Mesodermal cell (in vitro differentiated cells): Measurements from ENCODE around the gene FUT4.

Source experiments
- H3K27ac ChIP-seq: 2 replicates; pipeline ENCODE4 v1.7.0; 2013; ENCODE audit warnings: mild to moderate bottlenecking, low read depth, low read length, moderate library complexity; ENCODE audit not compliant: severe bottlenecking
- H3K36me3 ChIP-seq: 2 replicates; pipeline ENCODE4 v1.7.1; 2013; ENCODE audit warnings: mild to moderate bottlenecking, low read length, moderate library complexity; ENCODE audit not compliant: control insufficient read depth, insufficient read depth
- H3K4me1 ChIP-seq: one replicate; pipeline ENCODE4 v1.7.1; 2013; ENCODE audit warnings: mild to moderate bottlenecking, low read length; ENCODE audit not compliant: insufficient read depth, control insufficient read depth, poor library complexity, severe bottlenecking
- H3K4me3 ChIP-seq: 2 replicates; pipeline ENCODE4 v1.7.0; 2013; ENCODE audit warnings: low read length, control low read depth, mild to moderate bottlenecking; ENCODE audit not compliant: insufficient read depth, poor library complexity, severe bottlenecking; ENCODE audit errors: extremely low read depth
- H3K9me3 ChIP-seq: 2 replicates; pipeline ENCODE4 v1.7.1; 2013; ENCODE audit warnings: mild to moderate bottlenecking, low read length, moderate library complexity; ENCODE audit not compliant: control insufficient read depth
- WGBS, 2 experiments: methylation state at CpG; one replicate each; pipeline ENCODE4 v1.1.5; 2013; ENCODE audit warnings: missing lambda C conversion rate in 2 of 2; ENCODE audit not compliant: insufficient coverage in 2 of 2; 5-methylcytosine and 5-hydroxymethylcytosine counted together

Gene FUT4

DNA sequence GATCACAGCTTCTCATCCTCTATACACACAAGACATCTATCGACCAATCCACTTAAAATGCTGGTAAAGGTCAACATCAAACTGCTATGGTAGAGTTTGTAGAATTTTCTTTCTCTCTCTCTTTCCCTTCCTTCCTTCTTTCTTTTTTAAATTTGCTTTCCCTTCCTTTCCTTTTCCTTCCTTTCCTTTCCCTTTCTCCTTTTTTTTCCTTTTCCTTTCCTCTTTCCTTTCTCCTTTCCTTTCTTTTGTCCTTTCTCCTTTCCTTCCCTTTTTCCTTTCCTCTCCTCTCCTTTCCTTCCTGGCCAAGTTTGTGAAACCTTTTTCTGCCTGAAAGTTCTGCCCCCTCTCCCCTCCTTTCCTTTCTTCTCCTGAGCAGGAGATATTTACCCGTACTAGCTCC, 28.3 kb upstream of the FUT4 start:
- Histone ChIP-seq H3K4me3 (no peak overlapping the region), H3K4me1 (peaks cover 4% of the 10 kb centered on the region), H3K9me3 (no peaks in the 10 kb centered on the region), H3K36me3 (no peaks in the 10 kb centered on the region), H3K27ac (no peak overlapping the region)
- 76% methylated on average over 2 of the region's 2 CpGs; no CpG with 5 or more reads in 1 of the 2 experiments for WGBS, 2 experiments

DNA sequence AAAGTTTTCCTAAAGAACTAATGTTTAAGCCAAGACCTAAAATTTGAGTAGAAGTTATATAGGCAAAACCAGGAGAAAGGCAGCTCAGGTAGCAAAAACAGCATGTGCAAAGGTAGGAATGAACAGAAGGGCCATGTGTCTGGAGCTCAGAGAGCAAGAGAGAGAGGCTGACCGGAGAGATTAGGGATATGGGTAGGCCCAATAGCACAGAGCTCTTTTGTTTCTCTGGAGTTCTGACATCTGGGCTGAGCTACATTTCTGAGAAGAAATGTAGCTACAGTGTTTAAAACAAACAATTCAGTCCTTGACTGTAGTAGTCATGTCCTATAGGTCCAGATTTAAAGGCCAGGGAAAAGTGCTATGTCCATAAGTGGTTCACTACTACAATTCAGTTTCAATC, 27.0 kb upstream of the FUT4 start:
- H3K4me3 ChIP-seq = no peak overlapping the region
- no peak overlapping the region for H3K27ac ChIP-seq
- no peaks in the 10 kb centered on the region for H3K9me3 ChIP-seq
- WGBS, 2 experiments = 17 to 33% methylated on average over 1 of the region's 1 CpG
- H3K4me1 ChIP-seq = peaks cover 4% of the 10 kb centered on the region
- H3K36me3 ChIP-seq = no peaks in the 10 kb centered on the region

GRCh38 chr11:94518300-94518699, 25.4 kb upstream of the FUT4 start:
- H3K9me3 ChIP-seq = no peaks in the 10 kb centered on the region
- H3K27ac ChIP-seq = no peak overlapping the region
- H3K4me3 ChIP-seq = no peak overlapping the region
- 70 to 100% methylated on average over 1 to 3 of the region's 4 CpGs for WGBS, 2 experiments
- no peaks in the 10 kb centered on the region for H3K36me3 ChIP-seq
- H3K4me1 ChIP-seq = no peaks in the 10 kb centered on the region

- H3K4me1 ChIP-seq = no peaks in the 10 kb centered on the region
- 0 to 43% methylated on average over 1 to 2 of the region's 5 CpGs for WGBS, 2 experiments
- no peaks in the 10 kb centered on the region for H3K9me3 ChIP-seq
- no peaks in the 10 kb centered on the region for H3K36me3 ChIP-seq
- H3K27ac ChIP-seq = no peak overlapping the region
- no peak overlapping the region for H3K4me3 ChIP-seq
Measured at GRCh38 chr11:94519478-94520084, 24.1 kb upstream of the FUT4 start.

- H3K4me3 ChIP-seq = no peak overlapping the region
- no peak overlapping the region for H3K27ac ChIP-seq
- WGBS, 2 experiments = 64 to 68% methylated on average over 5 of the region's 5 CpGs
- no peaks in the 10 kb centered on the region for H3K9me3 ChIP-seq
- no peaks in the 10 kb centered on the region for H3K36me3 ChIP-seq
- H3K4me1 ChIP-seq = no peaks in the 10 kb centered on the region
Measured at GRCh38 chr11:94521684-94522083, 22.0 kb upstream of the FUT4 start.

DNA sequence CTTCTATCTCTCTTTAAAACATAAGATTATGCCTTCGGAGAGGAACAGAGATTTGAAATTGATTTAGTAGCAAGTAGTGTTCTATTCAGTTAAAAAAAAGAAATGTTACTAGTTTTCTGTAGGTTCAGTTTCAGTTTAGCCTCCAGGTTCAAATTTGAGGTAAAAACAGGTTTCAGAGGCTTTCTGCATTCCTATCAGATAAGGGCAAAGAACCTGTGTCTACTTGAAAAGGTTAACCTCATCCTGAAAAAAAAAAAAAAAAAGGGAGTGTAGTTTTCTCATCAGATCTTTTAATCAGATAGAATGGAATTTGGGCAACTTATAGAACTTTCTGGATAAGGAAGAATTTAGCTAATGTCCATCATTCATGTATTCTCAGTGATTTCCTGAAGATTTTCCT, 19.4 kb upstream of the FUT4 start:
- Histone ChIP-seq H3K27ac (no peak overlapping the region), H3K4me3 (no peak overlapping the region), H3K9me3 (no peaks in the 10 kb centered on the region), H3K36me3 (no peaks in the 10 kb centered on the region), H3K4me1 (no peaks in the 10 kb centered on the region)
- WGBS, 2 experiments = no CpG with 5 or more reads among the region's 1 CpG

GRCh38 chr11:94525546-94526324, 18.0 kb upstream of the FUT4 start:
- no peaks in the 10 kb centered on the region for H3K9me3 ChIP-seq
- no peak overlapping the region for H3K27ac ChIP-seq
- WGBS, 2 experiments = 100% methylated on average over 1 of the region's 5 CpGs
- H3K36me3 ChIP-seq = no peaks in the 10 kb centered on the region
- H3K4me3 ChIP-seq = no peak overlapping the region
- H3K4me1 ChIP-seq = no peaks in the 10 kb centered on the region

- 100% methylated on average over 1 of the region's 4 CpGs; no CpG with 5 or more reads in 1 of the 2 experiments for WGBS, 2 experiments
- H3K4me3 ChIP-seq = no peak overlapping the region
- no peaks in the 10 kb centered on the region for H3K36me3 ChIP-seq
- H3K27ac ChIP-seq = no peak overlapping the region
- H3K9me3 ChIP-seq = no peaks in the 10 kb centered on the region
- H3K4me1 ChIP-seq = no peaks in the 10 kb centered on the region
Measured at GRCh38 chr11:94526645-94527438, 16.9 kb upstream of the FUT4 start.

DNA sequence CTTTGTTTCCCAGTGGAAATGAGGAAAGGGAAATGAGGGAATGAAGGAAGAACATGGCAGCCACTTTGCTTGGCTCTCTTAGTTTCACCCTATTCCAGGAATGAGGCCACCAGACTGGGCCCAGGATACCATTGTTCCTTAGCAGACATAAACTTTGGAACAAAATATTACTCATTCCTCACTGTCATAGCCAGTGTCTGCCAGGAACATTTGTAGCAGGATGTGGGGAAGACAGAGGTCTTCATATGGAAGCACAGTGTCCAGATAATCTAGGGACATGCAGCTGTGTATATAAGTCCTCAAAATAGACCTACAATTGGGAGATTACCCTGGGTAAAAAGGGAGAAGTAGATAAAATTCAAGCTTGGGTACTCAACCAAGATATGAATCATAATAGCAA, 15.2 kb upstream of the FUT4 start:
- Histone ChIP-seq H3K4me3 (no peak overlapping the region), H3K9me3 (no peaks in the 10 kb centered on the region), H3K27ac (no peak overlapping the region), H3K36me3 (no peaks in the 10 kb centered on the region), H3K4me1 (no peaks in the 10 kb centered on the region)

DNA sequence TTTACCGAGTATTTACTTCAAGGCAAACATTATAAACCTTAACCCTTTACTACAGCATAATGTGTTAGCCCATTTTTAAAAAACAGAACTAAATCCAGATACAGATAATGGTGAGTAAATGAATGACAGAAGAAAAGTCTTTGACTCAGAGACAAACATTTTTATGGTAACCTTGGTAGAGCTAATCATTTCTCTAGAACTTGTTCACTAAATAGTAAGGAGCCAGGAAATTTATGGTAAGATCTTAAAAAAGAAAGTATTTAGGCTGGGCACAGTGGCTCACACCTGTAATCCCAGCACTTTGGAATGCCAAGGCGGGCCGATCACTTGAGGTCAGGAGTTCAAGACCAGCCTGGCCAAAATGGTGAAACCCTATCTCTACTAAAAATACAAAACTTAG, 11.5 kb upstream of the FUT4 start:
- WGBS, 2 experiments = 60 to 86% methylated on average over 1 to 2 of the region's 3 CpGs

GRCh38 chr11:94533206-94533605, 10.5 kb upstream of the FUT4 start:
- no peak overlapping the region for H3K27ac ChIP-seq
- no peaks in the 10 kb centered on the region for H3K4me1 ChIP-seq
- no peaks in the 10 kb centered on the region for H3K9me3 ChIP-seq
- no peaks in the 10 kb centered on the region for H3K36me3 ChIP-seq
- WGBS, 2 experiments = no CpG with 5 or more reads among the region's 1 CpG
- no peak overlapping the region for H3K4me3 ChIP-seq

More for the DNA sequence above, 11.5 kb upstream of the FUT4 start:
- Histone ChIP-seq H3K4me3 (no peak overlapping the region), H3K36me3 (no peaks in the 10 kb centered on the region), H3K27ac (no peak overlapping the region), H3K4me1 (no peaks in the 10 kb centered on the region), H3K9me3 (no peaks in the 10 kb centered on the region)
